Activated gamma-delta T cell treated with anti-CD3 and anti-CD28 coated beads, Interleukin-2, amount 50 U/mL, for 16 hours (primary cell): ENCODE results near the gene TTC7B.
"Not testable (repeated sequence)": the region's sequence is repeated elsewhere in the genome, so short reads cannot be mapped to it uniquely, and the experiment has no call there.

Experiments
- DNase-seq: peaks from one replicate; pipeline ENCODE4 v3.0.0-alpha.2; 2020; ENCODE audit warnings: low read depth

The TTC7B gene

GRCh38 chr14:90830931-90831701, 14.9 kb upstream of the TTC7B start:
- no peak for DNase-seq

GRCh38 chr14:90829677-90830076, 13.4 kb upstream of the TTC7B start:
- no peak for DNase-seq

GRCh38 chr14:90828642-90829487, 12.6 kb upstream of the TTC7B start:
- DNase-seq, result no peak

DNA sequence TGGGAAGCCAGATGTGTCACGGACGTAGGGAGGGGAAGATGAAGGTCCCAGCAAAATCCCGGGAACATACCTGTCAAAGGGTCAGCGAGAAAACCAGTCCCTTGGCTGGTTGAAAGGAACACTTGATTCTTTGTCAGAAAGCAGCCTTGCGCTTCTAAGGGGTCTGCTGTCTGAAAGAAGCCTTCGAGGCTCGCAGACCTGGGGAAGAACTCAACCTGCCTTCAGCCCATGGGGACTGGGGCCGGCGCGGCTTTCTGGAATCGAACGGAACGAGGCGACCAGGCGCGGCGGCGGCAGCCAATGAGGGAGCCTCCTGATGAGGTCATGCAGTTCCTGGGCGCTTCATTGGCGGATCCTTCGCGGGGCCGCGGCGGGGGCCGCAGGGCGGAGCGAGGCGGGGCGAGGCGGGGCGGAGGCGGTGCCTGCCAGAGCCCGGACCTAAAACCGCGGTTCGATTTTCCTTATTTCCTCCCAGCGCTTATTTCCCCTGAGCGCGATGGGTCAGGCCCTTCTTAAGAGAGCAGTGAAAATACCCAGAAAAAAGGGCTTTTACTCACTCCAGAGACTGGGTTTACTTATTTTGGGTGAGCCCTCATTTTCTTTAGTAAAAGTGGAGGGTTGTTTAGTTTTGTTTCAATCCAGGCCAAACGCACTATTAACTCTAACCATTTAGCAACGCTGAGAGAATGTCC, 11.8 kb upstream of the TTC7B start:
- peak; percentile 80 for DNase-seq

DNA sequence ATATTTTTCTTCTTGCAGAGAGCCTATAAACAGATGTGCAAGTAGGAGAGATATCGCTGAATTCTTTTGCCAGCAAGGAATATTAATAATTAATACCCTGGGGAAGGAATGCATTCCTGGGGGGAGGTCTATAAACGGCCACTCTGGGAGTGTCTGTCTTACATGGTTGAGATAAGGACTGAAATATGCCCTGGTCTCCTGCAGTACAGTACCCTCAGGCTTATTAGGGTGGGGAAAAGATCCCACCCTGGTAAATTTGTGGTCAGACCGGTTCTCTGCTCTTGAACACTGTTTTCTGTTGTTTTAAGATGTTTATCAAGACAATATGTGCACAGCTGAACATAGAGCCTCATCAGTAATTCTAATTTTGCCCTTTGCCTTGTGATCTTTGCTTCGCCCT, 7.3 kb upstream of the TTC7B start:
- not testable (repeated sequence) for DNase-seq

DNA sequence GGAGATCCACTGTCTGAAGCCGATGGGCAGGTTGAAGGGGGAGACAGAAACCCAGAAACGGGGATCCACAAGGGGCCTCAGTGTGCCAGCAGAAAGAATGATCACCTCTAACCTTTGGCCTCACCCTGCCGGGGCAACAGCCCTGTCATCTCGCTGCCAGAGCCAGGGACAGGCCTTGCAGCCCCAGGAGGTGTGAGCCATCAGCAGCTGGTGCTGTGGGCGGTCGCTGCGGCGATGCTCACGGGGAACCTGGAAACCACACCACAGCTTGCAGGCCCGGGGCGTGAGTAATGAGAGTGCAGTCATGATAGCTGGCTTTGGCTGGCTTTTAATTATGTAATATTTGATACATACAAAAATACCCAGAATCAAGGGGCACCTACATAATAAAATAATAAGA, 4.7 kb upstream of the TTC7B start:
- DNase-seq, result peak; percentile 64

DNA sequence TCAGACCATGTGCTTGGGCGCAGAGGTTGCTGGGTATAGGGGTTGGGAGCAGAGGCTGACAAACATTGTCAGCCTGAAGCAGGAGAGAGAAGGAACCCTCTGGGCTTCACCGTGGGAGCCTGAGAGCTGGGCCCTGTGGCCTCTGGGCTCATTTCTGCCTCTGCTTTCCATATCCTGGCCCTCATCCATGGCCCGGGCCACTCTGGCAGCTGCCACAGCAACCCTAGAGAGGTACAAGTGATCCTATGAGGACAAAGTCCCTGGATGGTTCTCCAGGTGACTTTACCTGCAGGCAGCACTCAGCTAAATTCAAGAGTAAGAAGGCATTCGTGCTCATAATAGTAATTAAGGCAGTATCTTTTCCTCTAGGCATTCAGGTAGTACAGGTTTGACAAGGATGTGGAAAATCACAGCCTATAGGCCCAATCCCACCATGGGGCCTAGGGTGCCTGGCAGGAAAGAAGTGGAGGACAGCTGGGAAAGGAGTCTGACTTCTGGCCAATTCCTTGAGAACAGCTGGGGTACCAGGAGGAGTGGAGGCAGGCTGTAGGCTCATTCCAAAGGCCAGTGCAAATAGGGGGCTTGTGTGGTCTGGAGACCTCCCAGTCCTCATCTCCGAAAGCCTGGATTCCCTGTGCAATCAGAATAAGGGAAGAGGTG, 3.6 kb upstream of the TTC7B start:
- DNase-seq, result no peak

DNA sequence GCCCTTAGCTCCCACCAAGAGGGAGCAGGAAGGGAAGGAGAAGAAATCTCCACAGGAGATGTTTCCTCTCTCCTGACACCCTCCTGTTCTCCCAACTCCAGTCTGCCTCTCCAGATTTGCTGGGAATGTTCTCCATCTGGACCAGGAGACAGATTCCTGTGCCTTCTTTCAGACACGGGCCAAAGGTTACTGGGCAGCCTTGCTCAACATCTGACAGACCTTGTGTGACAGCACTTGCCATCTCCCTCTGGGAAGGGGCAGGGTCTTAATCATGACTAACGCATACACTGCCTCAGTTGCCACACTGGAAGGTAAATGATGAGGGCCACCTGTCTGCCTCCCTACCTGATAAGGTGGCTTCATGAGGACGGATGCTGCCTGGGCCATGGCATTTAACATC, 2.5 kb upstream of the TTC7B start:
- no peak for DNase-seq

DNA sequence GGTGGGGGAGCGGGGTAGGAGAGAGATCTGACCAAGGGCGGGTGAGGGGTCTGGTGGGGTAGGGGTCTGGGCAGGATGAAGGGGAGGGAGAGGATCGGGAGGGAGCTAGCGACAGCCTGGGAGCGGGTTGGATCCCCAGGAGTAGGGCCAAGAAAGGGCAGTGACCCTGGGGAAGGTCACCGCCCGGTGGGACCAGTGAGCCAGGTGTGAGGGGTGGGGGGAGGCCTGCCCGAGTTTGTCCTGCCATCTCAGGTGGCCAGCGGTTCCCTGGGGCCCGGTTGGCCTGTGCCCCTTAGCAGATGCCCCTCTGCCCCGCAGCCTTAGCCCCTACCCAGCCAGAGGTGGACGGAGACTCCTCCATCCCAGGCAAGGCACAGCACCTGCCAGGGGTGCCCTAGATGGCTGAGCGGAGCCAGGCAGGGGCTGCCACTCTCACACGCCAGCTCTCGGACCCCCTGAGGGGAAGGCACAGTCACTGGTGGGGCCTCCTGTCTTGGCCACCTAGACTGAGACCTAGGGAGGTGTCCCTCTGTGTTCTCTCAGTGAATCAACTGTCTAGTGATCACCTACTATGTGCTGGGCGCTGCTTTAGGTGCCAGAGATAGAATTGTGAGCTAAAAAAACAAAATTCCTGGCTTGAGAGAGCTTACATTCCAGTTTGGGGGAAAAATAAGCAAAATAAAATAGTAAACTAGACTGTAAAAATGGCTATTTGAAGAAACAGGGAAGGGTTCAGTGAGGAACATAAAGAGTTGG, 629 bp upstream of the TTC7B start:
- no peak for DNase-seq

- no peak for DNase-seq
Observed at GRCh38 chr14:90815572-90815821, 733 bp downstream of the TTC7B start.

DNA sequence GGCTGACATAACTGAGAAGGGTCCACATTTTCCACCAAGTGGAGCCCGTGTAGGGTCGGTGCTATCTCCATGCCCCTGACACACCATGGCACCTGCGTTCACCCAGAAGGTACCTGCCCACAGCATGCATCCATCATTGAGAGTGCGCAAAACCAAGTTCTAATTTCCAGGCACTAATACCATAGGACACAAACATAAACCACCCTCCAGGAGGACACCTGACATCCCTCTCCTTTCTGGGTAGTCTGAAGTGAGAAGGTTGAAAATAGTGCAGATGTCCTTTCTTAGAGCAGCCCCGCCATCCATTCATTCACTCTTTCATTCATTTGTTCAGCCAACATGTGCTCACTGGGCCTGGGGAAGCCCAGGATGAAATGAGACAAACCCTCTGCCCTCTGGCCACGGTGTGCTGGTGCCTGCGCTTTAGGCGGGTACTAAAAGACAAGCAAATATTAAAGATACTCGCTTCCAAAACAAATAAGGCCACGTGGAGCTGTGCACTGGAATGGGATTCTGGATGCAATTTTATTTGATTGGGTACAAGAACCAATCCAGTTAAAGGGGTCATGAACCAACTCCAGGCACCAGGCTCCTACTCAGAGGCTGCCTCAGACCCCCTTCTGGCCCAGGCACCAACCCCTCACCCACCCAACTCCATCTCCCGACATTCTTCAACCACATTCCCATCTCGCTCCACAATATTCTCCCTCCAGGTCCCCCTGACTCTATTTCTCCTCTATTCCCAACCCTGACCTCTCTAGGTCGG, 1.2 kb downstream of the TTC7B start:
- no peak for DNase-seq

DNA sequence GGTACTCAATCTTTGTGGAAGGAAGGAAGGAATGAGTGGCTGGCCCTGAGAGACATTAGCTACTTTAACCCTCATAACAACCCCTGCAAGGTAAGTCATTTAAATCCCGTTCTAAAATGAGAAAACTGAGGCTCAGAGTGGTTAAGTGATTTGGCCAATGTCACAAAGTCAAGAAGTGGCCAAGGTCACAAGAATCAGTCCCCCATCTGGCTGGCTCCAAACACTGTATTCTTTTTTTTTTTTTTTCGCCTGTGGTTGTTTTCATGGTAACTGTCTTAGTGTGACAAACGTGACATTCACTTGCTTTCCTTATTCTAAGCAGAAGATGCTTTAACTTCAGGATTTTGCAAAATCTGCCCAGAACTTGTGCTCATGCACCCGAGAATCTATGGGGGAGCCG, 2.8 kb downstream of the TTC7B start:
- no peak for DNase-seq

DNA sequence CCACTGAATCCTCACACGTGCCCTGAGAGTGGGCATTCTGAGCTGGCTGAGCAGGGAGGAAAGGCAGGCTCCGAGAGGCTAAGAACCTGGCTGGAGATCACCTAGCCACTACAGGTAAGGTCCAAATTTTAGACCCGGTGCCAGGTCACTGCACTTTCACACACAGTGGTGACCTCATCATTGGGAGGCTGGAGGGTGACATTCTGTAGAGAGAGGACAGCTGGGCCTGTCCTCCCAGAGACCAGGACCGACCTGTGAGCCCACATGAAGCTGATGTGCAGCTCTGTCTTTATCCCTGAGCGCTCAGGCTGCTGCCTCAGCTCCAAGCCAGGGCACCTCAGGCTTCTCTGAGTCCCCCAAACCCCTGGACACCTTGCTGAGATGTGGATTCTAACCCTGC, 4.1 kb downstream of the TTC7B start:
- no peak for DNase-seq

DNA sequence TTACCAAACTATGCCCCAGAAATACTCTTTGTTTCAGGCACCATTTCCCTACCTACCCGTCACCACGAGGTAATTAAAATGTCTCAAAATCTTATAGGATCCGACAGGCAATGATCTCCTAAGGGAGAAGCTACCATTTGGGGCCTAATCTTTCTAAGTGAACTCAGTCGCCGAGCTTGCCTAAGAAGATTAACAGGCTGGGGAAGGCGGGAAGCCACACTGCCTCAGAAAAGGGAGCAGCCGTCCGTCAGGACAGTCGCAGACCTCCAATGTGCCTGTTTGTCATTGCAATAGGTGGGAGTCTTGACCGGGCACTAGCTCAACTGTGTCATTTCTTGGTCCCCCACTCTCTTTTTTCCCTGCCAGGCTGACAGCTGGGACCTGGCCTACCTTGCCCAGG, 4.6 kb downstream of the TTC7B start:
- no peak for DNase-seq

GRCh38 chr14:90810806-90811205, 5.4 kb downstream of the TTC7B start:
- DNase-seq, result no peak

- DNase-seq, result no peak
Observed at GRCh38 chr14:90809530-90810312, 6.5 kb downstream of the TTC7B start.

DNA sequence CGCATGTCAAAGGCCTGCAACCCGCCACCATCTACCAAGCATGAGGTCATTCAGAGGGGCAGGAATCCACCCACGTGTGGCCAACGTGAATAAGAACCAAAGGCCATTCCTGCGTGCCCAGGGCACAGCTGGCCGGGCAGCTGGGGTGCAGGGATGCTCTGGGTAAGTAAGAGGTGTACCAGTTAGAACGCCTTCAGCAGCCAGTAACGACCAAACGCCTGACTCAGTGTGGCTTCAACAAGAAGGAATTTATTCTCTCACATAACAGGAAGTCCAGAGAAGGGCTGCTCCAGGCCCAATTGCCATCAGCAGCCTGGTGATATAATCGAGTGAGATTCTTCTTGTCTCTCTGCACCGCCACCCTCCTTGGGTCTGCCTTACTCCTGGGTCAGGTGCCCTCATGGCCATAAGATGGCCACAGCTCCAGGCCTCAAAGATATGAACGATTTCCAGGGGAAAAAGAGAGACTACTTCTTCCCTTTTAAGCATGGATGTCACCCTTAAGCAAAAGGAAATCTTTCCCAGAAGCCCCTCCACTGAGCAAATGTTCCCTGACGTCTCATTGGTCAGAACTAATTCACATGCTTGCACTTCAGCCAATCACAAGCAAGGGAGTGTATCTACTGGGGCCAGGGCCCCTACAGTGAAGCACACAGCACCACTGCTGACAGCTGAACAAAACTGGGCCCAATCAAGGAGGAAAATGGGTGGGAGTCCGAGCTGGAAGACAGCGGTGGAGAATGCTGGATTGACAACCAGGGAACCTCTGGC, 7.3 kb downstream of the TTC7B start:
- no peak for DNase-seq

- DNase-seq, result no peak
Observed at GRCh38 chr14:90807060-90807459, 9.2 kb downstream of the TTC7B start.
